GM13976 (cell line): ENCODE results near the gene CNN2.
A peak's percentile ranks its signal among the peaks of the same experiment; 100 is the strongest.

Source experiments
- DNase-seq: peaks from one replicate; pipeline ENCODE4 v3.0.0; 2012; ENCODE audit warnings: low spot score
- CTCF ChIP-seq: IDR thresholded peaks from 2 replicates; pipeline ENCODE4 v1.5.1; 2012; ENCODE audit warnings: borderline replicate concordance, mild to moderate bottlenecking; ENCODE audit not compliant: insufficient read depth; ENCODE audit errors: extremely low read depth, missing control alignments, control extremely low read depth
- in situ Hi-C: fragments of 300-500 bp; cut with MboI; formaldehyde crosslinking; loops from one replicate; pipeline ENCODE4 v1.12.0; 2022; ENCODE audit warnings: low sequenced_read_pairs, mixed read lengths, inconsistent platforms; ENCODE audit not compliant: unreplicated experiment

CNN2 gene

GRCh38 chr19:1025960-1026782, at the start of gene CNN2:
CNN2 (plus strand) TSS chr19:1026608; CDS start chr19:1026662, 54 bp downstream.
- TF ChIP-seq CTCF: no peak

GRCh38 chr19:977058-977464, 49.3 kb upstream of the CNN2 start:
- TF ChIP-seq CTCF: no peak
- in situ Hi-C loops: no loop called here
- DNase-seq: no peak

More at GRCh38 chr19:1025960-1026782, at the start of gene CNN2:
- in situ Hi-C loops: no loop called here
- peak; percentile 90 for DNase-seq

- TF ChIP-seq CTCF: no peak
- peak; percentile 87 for DNase-seq
- in situ Hi-C loops: no loop called here
Measured at GRCh38 chr19:979318-979741, 47.1 kb upstream of the CNN2 start.

- no peak for DNase-seq
- in situ Hi-C loops: loop anchor here (10.0 kb wide), 1 partner anchor 216 kb away; no protein-coding TSS in a partner anchor
- no peak for TF ChIP-seq CTCF
Measured at GRCh38 chr19:980133-980998, 46.0 kb upstream of the CNN2 start.

GRCh38 chr19:982567-983170, 43.7 kb upstream of the CNN2 start:
- DNase-seq: peak; percentile 96
- TF ChIP-seq CTCF: peak; percentile 98
- in situ Hi-C loops: loop anchor here (10.0 kb wide), 1 partner anchor 218 kb away; no protein-coding TSS in a partner anchor
